Kidney epithelial cell (primary cell): ENCODE data around the gene TMEM8B. TPM values are rescaled to one million over a fixed set of nuclear protein-coding genes. Genes with fewer than 3 reads are reported as not detected.

Source experiments
- DNase-seq: peaks from one replicate; pipeline ENCODE4 v3.0.0-alpha.2; 2010; ENCODE audit warnings: low read depth
- H3K27me3 ChIP-seq: 2 replicates; pipeline ENCODE4 v1.6.0; 2011; ENCODE audit warnings: low read length; ENCODE audit not compliant: control insufficient read depth, insufficient read depth
- H3K36me3 ChIP-seq: 2 replicates; pipeline ENCODE4 v1.5.1; 2011; ENCODE audit warnings: low read length; ENCODE audit not compliant: control insufficient read depth, insufficient read depth
- H3K4me3 ChIP-seq: 2 replicates; pipeline ENCODE4 v1.5.1; 2011; ENCODE audit warnings: low read depth, mild to moderate bottlenecking, control low read depth, low read length
- CTCF ChIP-seq: IDR thresholded peaks from 2 replicates; pipeline ENCODE4 v1.5.1; 2011; ENCODE audit warnings: mild to moderate bottlenecking, moderate library complexity, low read length, control low read depth, inconsistent platforms; ENCODE audit not compliant: insufficient read depth, poor library complexity, severe bottlenecking
- total RNA-seq: library from RNA; depleted of rRNA; stranded (reverse); fragments of >200 nt; gene quantifications from 2 replicates; pipeline ENCODE4 v1.2.3, GENCODE V29; 2015

Gene TMEM8B
- total RNA-seq, 1 donor from 2014 or later: 5.9 TPM

- DNase-seq: no peak
- Histone ChIP-seq H3K4me3 (no peak overlapping the region), H3K36me3 (no peaks in the 10 kb centered on the region), H3K27me3 (peaks cover 27% of the 10 kb centered on the region)
- TF ChIP-seq CTCF: no peak
Observed at GRCh38 chr9:35861161-35861897, 32.3 kb downstream of the TMEM8B start.

- no peak for DNase-seq
- Histone ChIP-seq H3K27me3 (peaks cover 27% of the 10 kb centered on the region), H3K4me3 (no peak overlapping the region), H3K36me3 (no peaks in the 10 kb centered on the region)
- no peak for TF ChIP-seq CTCF
Observed at GRCh38 chr9:35862328-35862727, 33.3 kb downstream of the TMEM8B start.

- no peak for DNase-seq
- TF ChIP-seq CTCF: no peak
- Histone ChIP-seq H3K36me3 (no peaks in the 10 kb centered on the region), H3K4me3 (no peak overlapping the region), H3K27me3 (peaks cover 27% of the 10 kb centered on the region)
Observed at GRCh38 chr9:35863583-35863982, 34.6 kb downstream of the TMEM8B start.

GRCh38 chr9:35864695-35865255, 35.7 kb downstream of the TMEM8B start:
- peaks cover 20% of the 10 kb centered on the region for H3K27me3 ChIP-seq
- no peak for DNase-seq
- TF ChIP-seq CTCF: no peak
- H3K36me3 ChIP-seq: no peaks in the 10 kb centered on the region
- no peak overlapping the region for H3K4me3 ChIP-seq

- peaks cover 5% of the 10 kb centered on the region for H3K27me3 ChIP-seq
- no peak overlapping the region for H3K4me3 ChIP-seq
- TF ChIP-seq CTCF: no peak
- no peaks in the 10 kb centered on the region for H3K36me3 ChIP-seq
- no peak for DNase-seq
Observed at GRCh38 chr9:35867538-35867937, 38.5 kb downstream of the TMEM8B start.

- Histone ChIP-seq H3K36me3 (no peaks in the 10 kb centered on the region), H3K27me3 (no peaks in the 10 kb centered on the region), H3K4me3 (no peak overlapping the region)
- TF ChIP-seq CTCF: no peak
- DNase-seq: no peak
Observed at GRCh38 chr9:35868933-35869332, 39.9 kb downstream of the TMEM8B start.
